ENCODE measurements around the gene ACY1.

GRCh38 chr3:51986010-51986947 is 2.9 kb downstream of the ACY1 start:
- no peak for TF ChIP-seq CTCF (IDR thresholded peaks at IDR 0.05; ENCODE audit: insufficient read depth, low read length)
- TF ChIP-seq POLR2AphosphoS5 (IDR thresholded peaks at IDR 0.05; ENCODE audit: low read depth), result no peak
- TF ChIP-seq GABPA (IDR thresholded peaks at IDR 0.05; ENCODE audit: low read depth), result no peak
- TF ChIP-seq REST (IDR thresholded peaks at IDR 0.05; ENCODE audit: insufficient replicate concordance, low read depth), result no peak
- TF ChIP-seq SPI1 (IDR thresholded peaks at IDR 0.05; ENCODE audit: borderline replicate concordance, low read depth), result no peak
